ENCODE data around the gene LRCH1. TPM values are rescaled to one million over a fixed set of nuclear protein-coding genes. Genes with fewer than 3 reads are reported as not detected.

LRCH1 gene
- total and polyA plus RNA-seq, 7 donors, result 1.7 to 7.9 (median 4.1) TPM

DNA sequence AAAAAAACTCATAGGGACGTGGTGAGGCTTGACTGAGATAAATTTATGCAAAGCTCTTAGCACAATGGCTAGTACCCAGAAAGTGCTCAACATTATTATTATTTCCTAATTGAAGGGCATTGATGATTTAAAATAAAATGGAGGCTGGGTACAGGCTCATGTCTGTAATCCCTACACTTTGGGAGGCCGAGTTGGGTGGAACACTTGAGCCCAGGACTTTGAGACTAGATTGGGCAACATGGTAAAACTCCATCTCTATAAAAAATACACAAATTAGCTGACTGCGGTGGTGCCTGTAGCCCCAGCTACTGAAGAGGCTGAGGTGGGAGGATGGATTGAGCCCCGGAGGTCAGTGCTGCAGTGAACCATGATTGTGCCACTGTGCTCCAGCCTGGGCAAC, 49.6 kb downstream of the LRCH1 start:
- DNase-seq (no peak), ATAC-seq (no peak)
- no peaks in the 10 kb centered on the region for H3K9me3 ChIP-seq
- TF ChIP-seq, protein P1, sequence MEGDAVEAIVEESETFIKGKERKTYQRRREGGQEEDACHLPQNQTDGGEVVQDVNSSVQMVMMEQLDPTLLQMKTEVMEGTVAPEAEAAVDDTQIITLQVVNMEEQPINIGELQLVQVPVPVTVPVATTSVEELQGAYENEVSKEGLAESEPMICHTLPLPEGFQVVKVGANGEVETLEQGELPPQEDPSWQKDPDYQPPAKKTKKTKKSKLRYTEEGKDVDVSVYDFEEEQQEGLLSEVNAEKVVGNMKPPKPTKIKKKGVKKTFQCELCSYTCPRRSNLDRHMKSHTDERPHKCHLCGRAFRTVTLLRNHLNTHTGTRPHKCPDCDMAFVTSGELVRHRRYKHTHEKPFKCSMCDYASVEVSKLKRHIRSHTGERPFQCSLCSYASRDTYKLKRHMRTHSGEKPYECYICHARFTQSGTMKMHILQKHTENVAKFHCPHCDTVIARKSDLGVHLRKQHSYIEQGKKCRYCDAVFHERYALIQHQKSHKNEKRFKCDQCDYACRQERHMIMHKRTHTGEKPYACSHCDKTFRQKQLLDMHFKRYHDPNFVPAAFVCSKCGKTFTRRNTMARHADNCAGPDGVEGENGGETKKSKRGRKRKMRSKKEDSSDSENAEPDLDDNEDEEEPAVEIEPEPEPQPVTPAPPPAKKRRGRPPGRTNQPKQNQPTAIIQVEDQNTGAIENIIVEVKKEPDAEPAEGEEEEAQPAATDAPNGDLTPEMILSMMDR (IDR thresholded peaks at IDR 0.05), result no peak
- intact Hi-C loops (cut with DNase I), result no loop called here
- no peak overlapping the region for H3K27ac ChIP-seq
- no peak overlapping the region for H3K4me3 ChIP-seq
- WGBS, 3 donors, result 91 to 94% (median 93%) methylated on average over 4 of the region's 4 CpGs
- peaks cover 22% of the 10 kb centered on the region for H3K4me1 ChIP-seq
- H3K27me3 ChIP-seq (ENCODE audit: insufficient read depth in 3 of 3, low read length in 2 of 3), result no peaks in the 10 kb centered on the region
- H3K36me3 ChIP-seq (ENCODE audit: insufficient read depth in 1 of 2, low read depth in 1 of 2), result no peaks in the 10 kb centered on the region

GRCh38 chr13:46603165-46603603, 50.2 kb downstream of the LRCH1 start:
- no peak overlapping the region for H3K4me3 ChIP-seq
- no peaks in the 10 kb centered on the region for H3K36me3 ChIP-seq (ENCODE audit: insufficient read depth in 1 of 2, low read depth in 1 of 2)
- H3K9me3 ChIP-seq, result no peaks in the 10 kb centered on the region
- H3K27ac ChIP-seq, result no peak overlapping the region
- DNase-seq (no peak), ATAC-seq (no peak)
- TF ChIP-seq, protein P1 (IDR thresholded peaks at IDR 0.05), result no peak
- WGBS, 3 donors, result 75 to 81% (median 77%) methylated on average over 4 of the region's 4 CpGs
- peaks cover 28% of the 10 kb centered on the region for H3K4me1 ChIP-seq
- no peaks in the 10 kb centered on the region for H3K27me3 ChIP-seq (ENCODE audit: insufficient read depth in 3 of 3, low read length in 2 of 3)
- intact Hi-C loops (cut with DNase I), result no loop called here

GRCh38 chr13:46604226-46604990, 51.4 kb downstream of the LRCH1 start:
- 78 to 88% (median 84%) methylated on average over 5 of the region's 5 CpGs for WGBS, 3 donors

DNA sequence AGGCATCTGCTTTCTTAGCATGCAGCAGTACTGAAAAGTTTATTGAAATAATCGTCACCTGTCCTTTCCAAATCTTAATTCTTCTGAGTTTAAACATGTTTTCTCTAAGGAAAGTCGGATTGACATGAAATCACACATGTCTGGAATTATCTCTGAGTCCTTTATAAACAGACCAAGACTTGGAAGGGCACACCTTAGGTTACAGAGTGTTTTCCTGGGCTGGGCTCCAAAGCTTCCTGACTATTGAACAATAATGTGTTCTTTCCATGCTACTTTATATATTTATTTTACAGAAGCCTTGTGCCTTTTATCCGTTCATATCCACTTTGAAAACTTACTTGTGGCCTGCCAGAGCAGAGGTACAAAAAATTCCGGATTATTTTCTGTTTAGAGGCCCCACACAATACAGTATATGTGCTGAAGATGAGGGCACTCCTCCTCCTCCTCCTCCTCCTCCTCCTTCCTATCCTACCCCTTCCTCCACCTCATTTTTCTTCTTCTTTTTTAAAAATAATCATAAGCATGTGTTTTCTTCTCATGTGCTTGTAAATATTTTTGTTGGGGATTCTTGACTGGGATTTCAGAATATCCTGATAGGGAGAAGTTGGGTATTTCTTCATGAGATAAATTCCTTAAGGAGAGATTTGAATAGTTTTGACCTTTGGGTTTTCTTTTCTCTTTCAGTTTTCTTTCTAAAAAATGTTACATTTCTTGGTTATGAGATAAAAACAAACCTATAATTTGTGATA, 52.3 kb downstream of the LRCH1 start:
- Histone ChIP-seq H3K9me3 (no peaks in the 10 kb centered on the region), H3K27ac (no peak overlapping the region), H3K4me1 (peaks cover 28% of the 10 kb centered on the region), H3K36me3 (ENCODE audit: insufficient read depth in 1 of 2, low read depth in 1 of 2) (no peaks in the 10 kb centered on the region), H3K4me3 (no peak overlapping the region), H3K27me3 (ENCODE audit: insufficient read depth in 3 of 3, low read length in 2 of 3) (no peaks in the 10 kb centered on the region)
- intact Hi-C loops (cut with DNase I), result no loop called here
- DNase-seq (no peak), ATAC-seq (no peak)
- 32 to 44% (median 36%) methylated on average over 4 of the region's 4 CpGs for WGBS, 3 donors
- TF ChIP-seq, protein P1 (IDR thresholded peaks at IDR 0.05), result no peak

More at GRCh38 chr13:46604226-46604990, 51.4 kb downstream of the LRCH1 start:
- no peaks in the 10 kb centered on the region for H3K9me3 ChIP-seq
- H3K27ac ChIP-seq, result no peak overlapping the region
- H3K27me3 ChIP-seq (ENCODE audit: insufficient read depth in 3 of 3, low read length in 2 of 3), result no peaks in the 10 kb centered on the region
- DNase-seq (no peak), ATAC-seq (no peak)
- peaks cover 28% of the 10 kb centered on the region for H3K4me1 ChIP-seq
- no peaks in the 10 kb centered on the region for H3K36me3 ChIP-seq (ENCODE audit: insufficient read depth in 1 of 2, low read depth in 1 of 2)
- intact Hi-C loops (cut with DNase I), result no loop called here
- H3K4me3 ChIP-seq, result no peak overlapping the region
- TF ChIP-seq, protein P1 (IDR thresholded peaks at IDR 0.05), result no peak

Data from psoas muscle (tissue), 8 donors.